K562 (cell line): ENCODE data around the gene LAT. TPM values are rescaled to one million over a fixed set of nuclear protein-coding genes. Genes with fewer than 3 reads are reported as not detected.
A peak's percentile ranks its signal among the peaks of the same experiment; 100 is the strongest.

ENCODE experiments used
- HIVEP1 ChIP-seq: fragments of 250-450 bp; sonication (Bioruptor Pico); IDR thresholded peaks from 2 replicates; pipeline ENCODE4 v1.4.0; 2020; ENCODE audit warnings: mild to moderate bottlenecking
- MBD2 ChIP-seq: sonication (generic); IDR thresholded peaks from 2 replicates; pipeline ENCODE4 v1.6.1; 2016; ENCODE audit warnings: low read depth, borderline replicate concordance
- MECOM ChIP-seq: fragments of 250-450 bp; sonication (Bioruptor Pico); IDR thresholded peaks from 2 replicates; pipeline ENCODE4 v1.8.0; 2022; ENCODE audit warnings: inconsistent platforms
- ZBTB40 ChIP-seq, 2 experiments: fragments of 450-650 bp in 1 of 2; sonication (generic) in 1 of 2; formaldehyde crosslinking in 1 of 2; IDR thresholded peaks; 2 replicates each; pipeline versions ENCODE4 v1.7.1 to v1.9.0; 2016 to 2022; ENCODE audit warnings: inconsistent platforms in 1 of 2, mild to moderate bottlenecking in 1 of 2, missing genetic modification reagents in 1 of 2
- ZNF398 ChIP-seq: fragments of 250-450 bp; sonication (Bioruptor Pico); IDR thresholded peaks from 2 replicates; pipeline ENCODE4 v1.8.0; 2021; ENCODE audit warnings: moderate library complexity, mild to moderate bottlenecking, inconsistent platforms
- polyA plus RNA-seq, 8 experiments: library from polyadenylated mRNA; depleted of rRNA in 4 of 8; stranded (reverse) in 5 of 8; unstranded in 3 of 8; fragments of >200 nt; fragmentation: Nextera tagmentation in 2 of 8; fragmentation: Illumina TruSeq in 1 of 8; extraction: Ambion mirVana in 2 of 8; extraction: Trizol in 1 of 8; gene quantifications; 2 replicates each; pipeline versions ENCODE4 v1.2.1 to v1.2.3, GENCODE V29; 2011 to 2014; ENCODE audit warnings: inconsistent platforms in 1 of 8, missing spikeins in 1 of 8
- total RNA-seq, 7 experiments: library from RNA; depleted of rRNA in 6 of 7; stranded (reverse); fragments of >200 nt in 6 of 7; fragmentation: Illumina TruSeq in 2 of 7; extraction: Trizol in 2 of 7; gene quantifications; 2 replicates each; pipeline versions ENCODE4 v1.2.1 to v1.2.3, GENCODE V29; 2011 to 2021; ENCODE audit warnings: low replicate concordance in 1 of 7
- TF ChIP-seq, protein P1 (sequence below): fragments of 250-450 bp; sonication (Bioruptor Pico); IDR thresholded peaks from 2 replicates; pipeline ENCODE4 v1.4.0; 2020; ENCODE audit warnings: mild to moderate bottlenecking, moderate library complexity, borderline replicate concordance
- TF ChIP-seq, protein P2 (sequence below): fragments of 250-450 bp; sonication (Bioruptor Pico); IDR thresholded peaks from 2 replicates; pipeline ENCODE4 v1.5.0; 2021; ENCODE audit warnings: mild to moderate bottlenecking, moderate library complexity

The LAT gene
- total and polyA plus RNA-seq, 9 of the 15 experiments (the other 6 are each of a cell fraction or from before 2014, with no cell fraction given), result 0.40 to 4.2 (median 1.3) TPM

- TF ChIP-seq, protein P1, sequence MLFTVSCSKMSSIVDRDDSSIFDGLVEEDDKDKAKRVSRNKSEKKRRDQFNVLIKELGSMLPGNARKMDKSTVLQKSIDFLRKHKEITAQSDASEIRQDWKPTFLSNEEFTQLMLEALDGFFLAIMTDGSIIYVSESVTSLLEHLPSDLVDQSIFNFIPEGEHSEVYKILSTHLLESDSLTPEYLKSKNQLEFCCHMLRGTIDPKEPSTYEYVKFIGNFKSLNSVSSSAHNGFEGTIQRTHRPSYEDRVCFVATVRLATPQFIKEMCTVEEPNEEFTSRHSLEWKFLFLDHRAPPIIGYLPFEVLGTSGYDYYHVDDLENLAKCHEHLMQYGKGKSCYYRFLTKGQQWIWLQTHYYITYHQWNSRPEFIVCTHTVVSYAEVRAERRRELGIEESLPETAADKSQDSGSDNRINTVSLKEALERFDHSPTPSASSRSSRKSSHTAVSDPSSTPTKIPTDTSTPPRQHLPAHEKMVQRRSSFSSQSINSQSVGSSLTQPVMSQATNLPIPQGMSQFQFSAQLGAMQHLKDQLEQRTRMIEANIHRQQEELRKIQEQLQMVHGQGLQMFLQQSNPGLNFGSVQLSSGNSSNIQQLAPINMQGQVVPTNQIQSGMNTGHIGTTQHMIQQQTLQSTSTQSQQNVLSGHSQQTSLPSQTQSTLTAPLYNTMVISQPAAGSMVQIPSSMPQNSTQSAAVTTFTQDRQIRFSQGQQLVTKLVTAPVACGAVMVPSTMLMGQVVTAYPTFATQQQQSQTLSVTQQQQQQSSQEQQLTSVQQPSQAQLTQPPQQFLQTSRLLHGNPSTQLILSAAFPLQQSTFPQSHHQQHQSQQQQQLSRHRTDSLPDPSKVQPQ (CRISPR knock-in tag), result no peak
- TF ChIP-seq, protein P2, sequence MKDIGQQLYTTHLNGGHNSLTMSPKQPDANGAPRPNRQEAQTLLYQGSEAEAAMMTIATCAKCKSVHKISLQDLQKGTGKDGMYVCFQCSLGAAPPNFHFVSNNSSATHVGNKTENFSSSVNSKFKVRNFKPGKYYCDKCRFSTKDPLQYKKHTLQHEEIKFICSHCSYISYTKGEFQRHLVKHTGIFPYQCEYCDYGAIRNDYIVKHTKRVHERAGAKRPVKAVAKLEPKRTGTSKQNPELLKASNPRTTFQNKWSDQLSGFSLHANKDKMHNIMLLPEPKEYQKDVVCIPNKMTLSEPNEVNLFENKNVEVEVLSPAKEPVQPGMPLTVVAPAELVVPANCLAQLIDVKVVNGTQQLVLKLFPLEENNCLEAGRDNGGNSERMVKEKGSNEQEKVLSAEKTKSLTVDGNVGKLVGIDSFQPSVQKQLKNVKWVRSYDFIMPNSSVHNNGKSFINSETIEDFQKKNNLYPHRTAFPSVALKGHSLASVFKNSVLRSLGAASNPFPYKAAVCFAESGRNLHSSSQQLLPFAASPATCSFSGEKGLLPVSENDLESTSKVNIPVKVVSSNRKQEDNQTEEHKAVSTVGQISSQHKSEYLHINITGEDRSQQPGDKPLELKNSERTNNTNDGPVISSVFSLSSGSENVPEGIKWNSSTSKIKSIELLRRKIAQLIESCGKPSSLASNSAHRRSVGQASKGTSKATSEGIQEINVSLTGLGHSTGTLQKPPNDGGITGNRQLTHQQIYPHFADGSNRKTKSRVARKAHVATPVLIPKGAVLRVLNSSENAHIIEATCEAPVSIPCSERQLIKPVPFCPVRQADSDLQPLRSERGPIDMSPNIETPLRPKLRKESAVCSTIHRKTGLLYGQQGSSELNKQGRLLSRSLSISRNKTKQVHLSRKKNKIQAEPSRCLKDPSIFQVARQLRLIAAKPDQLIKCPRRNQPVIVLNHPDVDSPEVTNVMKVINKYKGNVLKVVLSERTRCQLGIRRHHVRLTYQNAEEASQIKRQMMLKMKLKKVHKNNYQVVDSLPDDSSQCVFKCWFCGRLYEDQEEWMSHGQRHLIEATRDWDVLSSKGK, result no peak
- TF ChIP-seq ZNF398 (no peak), HIVEP1 (no peak), ZBTB40 (IDR thresholded peaks at IDR 0.05) (peak; percentile 94), ZBTB40 (CRISPR knock-in tag; IDR thresholded peaks at IDR 0.05) (no peak), MECOM (CRISPR knock-in tag) (no peak), MBD2 (peak; percentile 98)
Measured at GRCh38 chr16:28950648-28951409, 34.0 kb upstream of the LAT start, which contains the start of gene NFATC2IP (continued).
